HS-27A (cell line): ENCODE results near the gene LSM7.
"Not testable (repeated sequence)": the region's sequence is repeated elsewhere in the genome, so short reads cannot be mapped to it uniquely, and the experiment has no call there.

Experiments used
- DNase-seq: peaks from one replicate; pipeline ENCODE4 v3.0.0-alpha.2; 2012; ENCODE audit warnings: low read depth, missing footprints

LSM7 gene

DNA sequence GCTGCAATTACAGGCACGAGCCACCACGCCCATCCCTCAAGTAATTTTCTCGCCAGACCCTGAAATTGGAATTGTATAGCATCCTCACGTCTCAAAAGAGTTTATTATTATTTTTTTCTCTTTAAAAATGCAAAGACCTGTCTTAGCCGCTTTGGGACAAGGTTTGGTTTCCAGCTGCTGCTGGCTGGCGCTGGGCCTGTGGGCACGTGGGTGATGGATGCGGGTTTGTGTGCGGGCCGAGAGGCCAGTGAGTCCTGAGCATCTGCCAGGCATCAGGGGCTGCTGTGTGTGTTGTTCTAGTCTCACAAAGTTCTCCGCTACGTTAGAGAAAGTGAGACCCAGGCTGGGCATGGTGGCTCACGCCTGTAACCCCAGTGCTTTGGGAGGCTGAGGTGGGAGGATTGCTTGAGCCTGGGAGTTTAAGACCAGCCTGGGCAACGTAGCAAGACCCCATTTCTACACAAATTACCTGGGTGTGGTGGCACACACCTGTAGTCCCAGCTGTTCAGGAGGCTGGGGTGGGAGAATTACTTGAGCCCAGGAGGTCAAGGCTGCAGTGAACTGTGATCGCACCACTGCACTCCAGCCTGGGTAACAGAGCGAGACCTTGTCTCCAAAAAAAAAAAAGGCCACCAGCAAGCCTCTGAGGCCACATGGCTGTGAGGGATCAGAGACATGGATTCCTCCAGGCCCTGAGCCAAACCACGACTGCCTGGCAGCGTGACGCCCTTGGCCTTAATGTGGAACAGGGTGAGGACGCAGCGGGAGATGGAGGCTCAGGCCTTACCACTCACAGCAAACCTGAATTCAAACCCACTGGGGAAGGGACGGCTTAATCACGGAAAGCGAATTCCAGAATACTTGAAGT, 27.0 kb upstream of the LSM7 start:
- no peak for DNase-seq

DNA sequence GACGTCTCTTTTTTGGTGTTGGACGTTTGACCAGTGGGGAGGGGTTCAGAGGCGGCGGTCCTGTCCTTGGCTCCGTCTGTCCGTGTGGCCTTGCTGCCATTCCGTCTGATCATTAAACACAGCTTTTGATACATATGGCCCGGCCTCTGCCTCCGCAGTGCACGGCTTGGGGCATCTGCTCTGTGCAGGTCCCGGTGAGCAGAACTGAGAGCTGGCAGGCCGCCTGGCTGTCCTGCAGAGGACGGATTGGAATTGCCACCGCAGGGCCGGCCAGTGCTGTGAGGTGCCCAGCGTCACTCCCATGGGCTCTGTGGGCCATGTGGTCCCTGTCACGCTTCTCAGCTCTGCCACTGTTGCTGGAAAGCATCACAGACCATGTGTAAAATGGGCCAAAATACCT, 26.3 kb upstream of the LSM7 start:
- no peak for DNase-seq

DNA sequence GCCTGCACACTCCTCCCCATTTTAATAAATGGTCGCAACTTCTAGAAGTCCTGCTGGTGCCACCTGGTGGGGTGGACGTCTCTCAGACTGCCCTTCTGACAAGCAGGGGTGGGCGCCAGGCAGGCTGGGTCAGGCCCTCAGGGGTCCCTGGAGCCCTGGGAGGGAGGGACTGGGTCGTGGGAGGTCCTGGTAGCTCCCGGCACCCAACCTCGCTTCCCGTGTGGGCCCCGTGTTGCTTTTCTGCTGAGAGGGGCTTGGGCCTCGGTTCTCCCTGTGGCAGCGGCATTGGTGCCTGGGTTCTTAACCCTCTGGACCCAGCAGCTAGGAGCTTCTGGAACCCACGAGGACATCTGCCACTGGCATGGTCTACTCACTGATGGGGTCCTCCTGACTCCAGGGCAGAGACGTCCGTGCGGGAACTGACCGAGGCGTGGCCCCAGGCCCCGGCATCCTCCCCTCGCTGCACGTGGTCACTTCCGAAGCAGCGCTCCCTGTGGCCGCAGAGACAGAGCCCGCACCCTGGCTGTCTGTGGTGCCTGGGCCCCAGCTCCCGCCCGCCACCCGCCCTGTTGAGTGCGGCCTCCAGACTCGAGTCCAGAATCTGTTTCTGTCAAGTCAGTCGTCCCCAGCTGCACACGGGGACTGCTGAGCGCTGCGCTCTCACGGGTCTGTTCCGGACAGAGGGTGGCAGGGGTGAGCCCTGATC, 25.7 kb upstream of the LSM7 start:
- no peak for DNase-seq

DNA sequence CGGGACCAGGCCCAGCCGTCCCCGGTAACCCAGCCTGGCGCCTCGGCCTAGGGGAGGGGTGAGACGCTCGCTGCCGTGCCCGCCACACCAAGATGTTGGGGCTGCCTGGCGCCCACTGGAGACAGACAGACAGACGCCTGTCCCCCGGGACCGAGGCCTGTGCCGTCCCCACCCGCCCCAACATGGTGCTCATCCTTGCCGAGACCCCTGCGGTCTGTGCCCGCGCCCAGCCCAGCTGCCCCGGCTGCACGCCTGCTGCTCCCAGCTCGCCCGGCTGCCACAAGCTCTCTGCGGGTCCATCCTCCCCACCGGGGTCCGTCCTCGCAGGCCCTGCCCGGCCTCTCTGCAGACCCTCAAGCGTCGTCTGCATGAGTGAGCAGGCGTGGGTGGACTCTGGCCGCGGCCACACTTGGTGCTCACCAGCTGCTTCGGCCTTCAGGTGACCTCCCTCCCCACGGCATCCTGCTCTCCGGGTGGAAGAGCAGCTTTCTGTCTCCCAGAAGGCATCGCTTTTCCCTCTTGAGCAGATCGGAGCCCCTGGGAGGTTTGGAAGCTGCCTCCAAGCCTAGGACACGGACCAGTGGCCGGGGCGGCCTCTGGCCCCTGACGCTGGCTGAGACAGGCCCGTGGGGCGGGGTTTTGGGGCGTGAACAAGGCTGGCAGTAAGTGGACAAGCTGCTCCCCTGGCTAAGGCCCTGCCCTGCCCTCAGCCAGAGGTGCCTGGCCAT, 24.9 kb upstream of the LSM7 start:
- no peak for DNase-seq

DNA sequence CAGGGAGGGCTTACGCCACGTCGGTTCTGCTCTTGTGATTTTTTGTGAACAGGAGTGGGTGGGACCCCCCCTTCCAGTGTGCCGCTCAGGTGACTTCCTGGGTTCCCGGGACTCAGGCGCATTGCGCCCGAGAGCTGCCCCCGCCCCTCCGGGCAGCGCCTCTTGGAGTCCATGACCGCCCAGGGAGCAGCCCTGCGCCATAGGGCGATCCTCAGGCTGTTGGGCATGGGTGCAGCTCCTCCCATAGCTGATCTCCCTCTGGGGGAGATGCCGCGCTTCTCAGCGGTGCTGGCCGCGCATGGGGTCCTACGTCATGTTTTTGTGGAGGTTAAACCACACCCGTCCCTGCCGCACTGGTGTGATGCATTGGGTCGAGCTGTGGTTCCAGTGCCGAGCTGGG, 23.7 kb upstream of the LSM7 start:
- no peak for DNase-seq

DNA sequence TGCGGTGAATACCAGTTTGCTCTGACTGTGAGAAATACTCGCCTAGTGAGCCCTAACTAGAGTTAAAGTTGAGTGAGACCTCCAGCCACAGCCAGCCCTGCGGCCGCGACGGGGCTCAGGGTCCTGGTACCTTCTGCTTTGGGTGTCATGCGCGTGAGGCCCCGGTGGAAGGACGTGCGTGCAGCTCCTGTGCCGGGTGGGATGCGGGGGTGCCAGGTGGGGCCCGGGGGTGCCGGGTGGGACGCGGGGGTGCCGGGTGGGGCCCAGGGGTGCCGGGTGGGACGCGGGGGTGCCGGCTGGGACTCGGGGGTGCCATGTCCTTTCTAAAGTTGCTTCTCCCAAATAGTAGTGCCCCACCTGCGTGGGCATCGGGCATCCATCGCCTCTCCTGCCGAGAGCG, 23.2 kb upstream of the LSM7 start:
- no peak for DNase-seq

DNA sequence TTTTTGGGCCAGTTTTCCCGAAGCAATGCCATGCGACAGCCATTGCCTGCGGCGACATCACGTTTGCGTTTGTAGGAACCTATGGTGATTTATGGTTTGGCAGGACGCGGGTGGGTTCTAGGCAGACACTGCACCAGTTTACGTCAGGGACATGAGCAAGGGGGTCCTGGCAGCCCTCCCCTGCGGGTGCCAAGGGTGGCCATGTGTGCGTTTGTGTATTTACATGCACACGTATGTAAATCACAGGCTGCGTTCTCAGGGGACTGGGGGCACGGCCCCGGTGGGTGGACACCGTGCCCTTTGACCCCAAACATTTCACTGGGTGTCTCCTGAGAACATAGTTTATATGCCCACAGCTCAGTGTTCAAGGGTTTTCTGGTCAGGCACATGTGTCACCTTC, 22.3 kb upstream of the LSM7 start:
- no peak for DNase-seq

DNA sequence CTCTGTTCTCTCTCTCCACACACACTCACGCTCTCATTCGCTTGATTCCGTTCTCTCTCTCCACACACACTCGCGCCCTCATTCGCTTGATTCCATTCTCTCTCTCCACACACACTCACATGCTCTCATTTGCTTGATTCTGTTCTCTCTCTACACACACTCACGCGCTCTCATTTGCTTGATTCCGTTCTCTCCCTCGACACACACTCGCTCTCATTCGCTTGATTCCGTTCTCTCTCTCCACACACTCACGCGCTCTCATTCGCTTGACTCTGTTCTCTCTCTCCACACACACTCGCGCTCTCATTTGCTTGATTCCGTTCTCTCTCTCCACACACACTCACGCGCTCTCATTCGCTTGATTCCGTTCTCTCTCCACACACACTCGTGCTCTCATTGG, 21.4 kb upstream of the LSM7 start:
- not testable (repeated sequence) for DNase-seq

DNA sequence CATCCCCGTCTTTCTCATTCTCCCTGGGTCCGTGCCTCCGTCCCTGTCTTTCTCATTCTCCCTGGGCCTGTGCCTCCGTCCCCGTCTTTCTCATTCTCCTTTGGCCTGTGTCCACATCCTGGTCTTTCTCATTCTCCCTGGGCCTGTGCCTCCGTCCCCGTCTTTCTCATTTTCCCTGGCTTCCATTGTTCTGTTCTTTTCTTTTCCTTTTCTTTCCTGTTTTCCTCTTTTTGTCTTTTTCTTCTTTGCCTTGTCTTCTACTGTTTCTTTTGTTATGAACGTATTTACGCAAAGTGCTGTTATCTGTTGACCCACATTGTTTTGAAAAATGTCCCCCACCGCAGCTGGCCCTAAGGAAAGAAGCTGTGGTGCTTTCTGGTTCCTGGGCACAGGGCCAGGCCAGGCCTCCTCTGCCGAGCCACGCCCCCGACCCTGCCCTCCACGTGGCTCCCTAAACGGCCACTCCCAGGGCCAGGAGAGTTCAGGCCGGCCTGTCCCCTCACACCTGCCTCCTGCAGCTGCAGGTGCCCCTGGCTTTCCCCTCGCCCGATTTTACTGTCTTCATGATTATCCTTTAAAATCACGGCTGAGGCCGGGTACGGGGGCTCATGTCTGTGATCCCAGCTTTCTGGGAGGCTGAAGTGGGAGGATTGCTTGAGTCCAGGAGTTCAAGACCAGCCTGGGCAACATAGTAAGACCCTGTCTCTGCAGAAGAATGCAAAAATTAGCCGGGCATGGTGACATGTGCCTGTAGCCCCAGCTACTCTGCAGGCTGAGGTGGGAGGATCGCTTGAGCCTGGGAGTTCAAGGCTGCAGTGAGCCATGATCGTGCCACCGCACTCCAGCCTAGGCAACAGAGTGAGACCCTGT, 17.6 kb upstream of the LSM7 start:
- no peak for DNase-seq

DNA sequence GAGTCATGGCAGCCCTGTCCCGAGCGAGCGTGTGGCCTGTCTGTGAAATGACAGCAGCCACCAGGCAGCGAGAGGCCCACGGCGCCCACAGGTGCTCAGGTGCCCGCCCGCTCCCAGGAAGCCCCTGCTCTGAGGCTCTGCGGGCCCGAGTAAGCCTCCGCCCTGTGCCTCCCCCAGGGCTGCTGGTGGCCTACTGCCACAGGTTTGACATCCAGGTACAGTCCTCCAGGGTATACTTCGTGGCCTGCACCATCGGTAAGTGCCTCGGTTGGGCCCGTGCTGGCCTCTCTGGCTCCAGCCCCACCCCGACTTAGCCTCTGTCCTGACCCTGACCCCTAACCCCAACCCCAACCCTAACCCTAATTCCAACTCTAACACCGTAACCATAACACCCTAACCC, 16.7 kb upstream of the LSM7 start:
- no peak for DNase-seq

DNA sequence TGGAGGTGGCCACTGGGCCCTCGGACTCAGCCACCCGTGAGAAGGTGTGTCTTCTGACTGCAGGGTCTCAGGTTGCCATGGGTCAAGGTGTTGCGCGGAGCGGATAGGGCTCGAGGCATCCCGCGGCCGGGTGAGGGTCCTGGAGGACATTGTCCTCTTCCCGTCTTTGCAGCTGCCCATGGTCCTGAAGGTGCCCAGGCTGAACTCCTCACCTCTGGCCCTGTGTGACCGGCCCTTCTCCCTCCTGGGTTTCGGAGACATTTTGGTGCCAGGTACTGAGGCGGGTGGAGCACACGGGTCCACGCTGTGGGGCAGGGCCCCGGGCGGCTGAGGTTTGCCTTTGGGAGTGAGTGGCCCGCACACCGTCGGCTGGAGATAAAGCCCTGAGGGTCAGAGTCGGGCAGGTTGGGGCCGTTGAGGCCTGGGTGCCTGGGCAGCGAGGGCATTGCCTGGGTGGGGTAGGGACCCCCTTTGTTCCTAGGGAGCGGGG, 16.0 kb upstream of the LSM7 start:
- no peak for DNase-seq

DNA sequence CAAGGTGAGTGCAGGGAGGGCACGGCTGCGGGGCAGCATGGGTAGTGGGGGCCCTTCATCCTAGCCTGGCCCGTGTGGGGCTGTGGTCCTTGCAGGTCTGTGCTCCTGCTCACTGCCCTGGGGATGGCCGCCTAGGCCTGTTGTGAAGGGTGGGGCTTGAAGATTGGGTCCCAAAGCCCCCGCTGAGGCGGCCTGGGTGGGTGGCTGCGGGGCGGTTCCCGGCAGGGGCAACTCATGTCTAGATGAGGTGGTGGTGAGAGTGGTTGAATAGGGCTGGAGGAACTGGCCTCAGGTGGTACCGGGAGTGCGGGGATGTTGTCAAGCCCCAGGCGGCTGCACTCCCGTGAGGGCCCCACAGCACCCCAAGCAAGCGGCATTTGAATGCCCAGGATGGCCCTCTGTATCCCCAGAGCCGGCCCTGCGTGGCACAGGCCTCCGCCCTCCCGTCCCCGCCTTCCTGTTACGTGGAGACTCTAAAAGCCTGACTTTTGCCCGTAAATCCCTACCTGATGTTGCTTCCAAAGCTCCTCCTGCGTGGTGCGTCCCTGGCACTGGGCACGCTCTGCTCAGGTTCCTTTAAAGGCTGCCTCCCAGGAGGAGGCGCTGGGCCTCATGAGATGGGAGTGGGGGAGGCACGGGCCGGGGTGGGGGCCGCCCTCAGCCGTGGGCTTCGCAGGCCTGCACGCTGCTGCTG, 15.1 kb upstream of the LSM7 start:
- no peak for DNase-seq

DNA sequence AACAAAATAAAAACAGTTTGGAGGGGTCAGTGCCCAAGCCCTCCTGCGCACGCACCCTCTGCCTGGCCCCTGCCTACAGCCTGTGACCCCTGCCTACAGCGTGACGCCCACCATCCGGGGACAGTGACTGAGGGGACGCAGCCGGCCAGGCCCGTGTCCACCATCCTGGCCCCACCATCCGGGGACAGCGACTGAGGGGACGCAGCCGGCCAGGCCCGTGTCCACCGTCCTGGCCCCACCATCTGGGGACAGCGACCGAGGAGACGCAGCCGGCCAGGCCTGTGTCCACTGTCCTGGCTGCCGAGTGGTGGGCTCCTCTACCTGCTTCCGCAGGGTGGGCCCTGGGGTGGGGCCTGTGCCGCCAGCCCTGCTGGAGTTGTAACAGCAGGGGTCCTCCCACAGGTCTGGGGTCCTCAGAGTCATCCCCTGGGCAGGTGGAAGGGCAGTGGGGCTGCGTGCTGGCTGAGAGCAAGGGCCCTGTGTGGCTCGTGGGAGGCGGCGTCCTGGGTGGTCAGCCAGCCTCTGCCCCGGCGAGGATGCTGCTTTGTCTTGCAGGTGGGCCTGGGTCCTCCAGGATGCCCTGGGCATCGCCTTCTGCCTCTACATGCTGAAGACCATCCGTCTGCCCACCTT, 14.4 kb upstream of the LSM7 start:
- DNase-seq, result no peak

DNA sequence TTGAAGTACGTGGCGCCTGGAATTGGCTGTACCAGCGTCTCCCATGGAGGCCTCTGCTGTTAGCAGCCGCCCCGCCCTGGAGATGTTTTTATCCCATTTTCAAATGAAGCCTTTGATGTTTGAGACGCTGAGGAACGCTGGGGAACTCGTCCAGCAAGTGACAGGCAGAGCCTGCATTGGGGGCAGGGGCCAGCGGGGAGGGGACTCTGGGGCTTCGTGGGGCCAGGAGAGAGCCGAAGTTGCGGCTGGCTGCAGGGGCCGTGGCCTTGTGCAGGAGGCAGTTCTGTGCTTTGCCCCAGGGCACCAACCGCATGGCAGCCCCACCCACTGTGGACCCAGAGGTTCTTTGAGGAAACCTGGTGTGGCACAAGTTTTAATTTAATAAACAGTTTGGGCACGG, 13.6 kb upstream of the LSM7 start:
- DNase-seq, result no peak

DNA sequence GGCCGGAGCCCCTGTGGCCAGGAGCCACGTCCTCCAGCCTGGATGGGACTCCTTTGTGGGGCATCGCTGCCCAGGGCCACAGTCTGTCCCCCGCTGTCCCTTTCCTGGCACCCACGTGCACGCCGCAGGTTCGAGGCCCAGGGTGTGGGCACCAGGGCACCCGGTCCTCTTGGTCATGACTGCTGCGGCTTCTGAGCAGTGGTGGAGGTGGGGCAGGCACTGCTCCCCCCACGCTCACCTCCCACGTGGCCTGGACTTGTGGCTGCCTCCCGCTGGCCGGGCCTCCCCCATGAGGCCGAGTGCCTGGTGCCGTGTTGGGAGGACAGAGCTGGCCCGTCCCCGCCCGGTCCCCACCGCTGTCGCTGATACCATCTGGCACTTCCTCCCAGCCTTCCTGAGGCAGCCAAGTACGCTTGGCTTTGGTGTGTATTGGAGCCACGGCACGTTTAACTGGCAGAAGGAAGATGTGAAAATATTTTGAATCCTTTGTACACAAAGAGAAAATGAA, 12.9 kb upstream of the LSM7 start:
- no peak for DNase-seq

DNA sequence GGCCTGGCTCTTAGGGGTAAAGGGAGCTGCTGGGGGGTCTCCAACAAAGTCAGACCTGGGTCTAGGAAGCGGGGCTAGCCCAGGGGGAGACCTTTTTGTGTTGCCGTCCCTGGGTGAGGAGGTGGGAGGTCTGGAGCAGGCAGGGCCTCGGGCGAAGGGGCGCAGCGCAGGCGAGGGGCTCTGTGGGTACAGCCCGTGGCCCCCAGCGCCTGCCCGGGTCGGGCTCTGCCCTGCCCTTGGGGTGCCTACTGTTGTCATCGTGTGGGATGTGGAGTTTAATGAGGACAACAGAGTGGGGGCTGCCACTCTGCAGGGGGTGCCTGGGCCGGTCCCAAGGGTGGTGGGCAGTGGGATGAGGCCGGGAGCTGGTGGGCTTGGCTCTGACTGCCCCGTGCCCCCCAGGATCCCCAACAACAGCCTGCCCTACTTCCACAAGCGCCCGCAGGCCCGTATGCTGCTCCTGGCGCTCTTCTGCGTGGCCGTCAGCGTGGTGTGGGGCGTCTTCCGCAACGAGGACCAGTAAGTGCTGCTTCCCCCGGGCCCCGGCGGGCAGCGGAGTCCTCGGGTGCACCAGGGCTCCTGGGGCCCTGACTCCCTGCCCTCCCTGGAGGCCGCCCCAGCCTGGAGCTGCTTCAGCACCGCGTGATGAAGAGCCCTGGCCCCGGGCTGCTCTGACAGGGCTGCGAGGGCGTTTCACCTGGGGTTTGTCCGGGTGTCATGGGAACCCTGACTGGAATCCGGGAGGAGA, 12.3 kb upstream of the LSM7 start:
- DNase-seq, result no peak

DNA sequence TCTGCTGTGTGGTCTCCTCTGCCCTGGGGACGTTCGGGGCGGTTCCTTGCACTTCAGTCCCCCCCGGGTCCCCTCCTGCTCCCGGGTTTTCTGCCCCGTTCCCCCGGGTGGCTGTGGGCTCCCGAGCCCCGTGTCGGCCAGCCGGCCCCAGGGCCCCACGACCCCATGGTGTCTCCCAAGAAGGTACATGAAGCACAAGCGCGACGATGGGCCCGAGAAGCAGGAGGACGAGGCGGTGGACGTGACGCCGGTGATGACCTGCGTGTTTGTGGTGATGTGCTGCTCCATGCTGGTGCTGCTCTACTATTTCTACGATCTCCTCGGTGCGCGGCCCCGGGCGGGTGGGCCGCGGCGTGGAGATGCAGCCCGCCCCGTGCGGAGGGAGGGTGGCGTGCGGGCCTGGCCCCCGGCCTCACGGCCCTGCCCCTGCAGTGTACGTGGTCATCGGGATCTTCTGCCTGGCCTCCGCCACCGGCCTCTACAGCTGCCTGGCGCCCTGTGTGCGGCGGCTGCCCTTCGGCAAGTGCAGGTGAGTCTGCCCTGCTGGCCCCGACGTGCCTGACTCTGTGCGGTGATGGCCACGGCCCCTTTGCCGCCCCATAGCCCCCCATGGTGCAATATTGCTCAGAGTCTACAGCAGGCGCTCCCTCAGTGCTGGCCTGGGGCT, 11.4 kb upstream of the LSM7 start:
- no peak for DNase-seq

DNA sequence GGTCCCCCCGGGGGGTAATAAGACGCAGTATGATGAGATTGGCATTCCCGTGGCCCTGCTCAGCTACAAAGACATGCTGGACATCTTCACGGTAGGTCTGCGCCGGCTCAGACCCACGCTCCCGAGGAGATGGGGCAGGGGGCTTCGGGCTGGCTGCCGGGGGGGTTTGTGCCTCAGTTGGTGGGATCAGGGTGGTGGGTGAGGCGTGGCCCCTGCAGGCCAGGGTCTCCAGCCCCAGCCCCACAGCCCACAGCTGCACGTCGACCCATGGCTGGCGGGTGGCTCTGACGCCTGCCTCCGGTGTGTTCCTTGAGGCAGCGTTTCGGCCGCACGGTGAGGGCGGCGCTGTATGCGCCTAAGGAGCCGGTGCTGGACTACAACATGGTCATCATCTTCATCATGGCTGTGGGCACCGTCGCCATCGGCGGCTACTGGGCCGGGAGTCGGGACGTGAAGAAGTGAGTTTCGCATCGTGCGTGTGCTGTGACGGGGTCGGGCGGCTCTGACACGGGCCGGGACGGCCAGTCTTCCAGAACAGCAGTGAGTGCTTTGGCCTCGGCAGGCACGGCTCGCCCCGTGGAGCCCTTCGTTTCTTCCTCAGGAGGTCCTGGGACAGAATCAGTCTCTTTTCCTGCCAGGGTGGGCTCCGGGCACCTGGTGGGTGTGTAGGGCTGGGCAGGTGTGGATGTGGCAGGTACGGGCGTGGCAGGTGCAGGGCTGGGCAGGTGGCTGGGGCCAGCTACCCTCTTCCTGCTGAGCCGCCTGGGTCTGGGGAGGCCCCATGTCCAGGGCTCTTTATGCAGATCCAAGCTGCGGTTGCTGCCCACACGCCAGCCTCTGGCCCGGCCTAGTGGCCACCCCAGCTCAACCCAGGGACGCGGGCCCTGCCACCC, 10.6 kb upstream of the LSM7 start:
- DNase-seq, result no peak
